ENCODE measurements around the gene KERA. TPM values are rescaled to one million over a fixed set of nuclear protein-coding genes. Genes with fewer than 3 reads are reported as not detected.

Gene KERA
- total RNA-seq, 1 experiment from 2014 or later: not detected

DNA sequence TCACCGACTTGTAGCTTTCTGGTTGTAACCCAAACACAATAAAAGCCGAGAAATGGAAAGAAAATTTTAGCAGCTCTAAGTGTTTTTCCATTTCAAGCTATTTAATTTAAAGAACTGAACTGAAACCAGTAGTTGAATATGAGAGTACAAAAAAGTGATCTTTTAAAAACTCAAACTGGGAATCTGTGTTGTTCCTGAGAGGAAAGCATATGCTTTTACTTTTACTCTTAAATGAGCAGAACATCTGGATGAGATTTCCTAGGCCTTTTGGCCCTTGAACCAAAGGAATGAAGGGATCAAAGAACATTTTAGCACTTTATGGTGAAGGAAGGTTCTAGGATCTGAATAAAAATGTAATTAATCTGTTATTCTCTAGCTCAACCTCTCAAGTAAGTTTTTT lies 1.3 kb downstream of the KERA start:
- no peak overlapping the region for H3K27ac ChIP-seq (ENCODE audit: insufficient read length, low read depth, low read length)
- Mint-ChIP-seq H3K9me3 (no peaks in the 10 kb centered on the region), H3K27me3 (ENCODE audit: low read depth) (no peaks in the 10 kb centered on the region), H3K4me3 (no peak overlapping the region), H3K27ac (no peak overlapping the region), H3K4me1 (no peaks in the 10 kb centered on the region), H3K36me3 (ENCODE audit: insufficient read depth in 1 of 3, low read depth in 3 of 3) (no peaks in the 10 kb centered on the region)
- H2BK120ac ChIP-seq (ENCODE audit: low read depth, low read length, poor library complexity, severe bottlenecking): no peak overlapping the region
- no peak overlapping the region for H4K91ac ChIP-seq (ENCODE audit: insufficient read length, low read depth, low read length)
- no peak overlapping the region for H3K4me2 ChIP-seq (ENCODE audit: insufficient read depth, insufficient read length, low read length)
- H3K56ac ChIP-seq (ENCODE audit: insufficient read length, low read depth, low read length): no peak overlapping the region
- H3K23ac ChIP-seq (ENCODE audit: insufficient read length, low read depth, low read length): no peak overlapping the region
- no peaks in the 10 kb centered on the region for H3K27me3 ChIP-seq (ENCODE audit: insufficient read depth, low read length)
- TF ChIP-seq, protein P1, sequence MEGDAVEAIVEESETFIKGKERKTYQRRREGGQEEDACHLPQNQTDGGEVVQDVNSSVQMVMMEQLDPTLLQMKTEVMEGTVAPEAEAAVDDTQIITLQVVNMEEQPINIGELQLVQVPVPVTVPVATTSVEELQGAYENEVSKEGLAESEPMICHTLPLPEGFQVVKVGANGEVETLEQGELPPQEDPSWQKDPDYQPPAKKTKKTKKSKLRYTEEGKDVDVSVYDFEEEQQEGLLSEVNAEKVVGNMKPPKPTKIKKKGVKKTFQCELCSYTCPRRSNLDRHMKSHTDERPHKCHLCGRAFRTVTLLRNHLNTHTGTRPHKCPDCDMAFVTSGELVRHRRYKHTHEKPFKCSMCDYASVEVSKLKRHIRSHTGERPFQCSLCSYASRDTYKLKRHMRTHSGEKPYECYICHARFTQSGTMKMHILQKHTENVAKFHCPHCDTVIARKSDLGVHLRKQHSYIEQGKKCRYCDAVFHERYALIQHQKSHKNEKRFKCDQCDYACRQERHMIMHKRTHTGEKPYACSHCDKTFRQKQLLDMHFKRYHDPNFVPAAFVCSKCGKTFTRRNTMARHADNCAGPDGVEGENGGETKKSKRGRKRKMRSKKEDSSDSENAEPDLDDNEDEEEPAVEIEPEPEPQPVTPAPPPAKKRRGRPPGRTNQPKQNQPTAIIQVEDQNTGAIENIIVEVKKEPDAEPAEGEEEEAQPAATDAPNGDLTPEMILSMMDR (conservative IDR thresholded peaks at IDR 0.05): no peak
- no peak overlapping the region for H3K9ac ChIP-seq (ENCODE audit: extremely low read depth, insufficient read length, low read length)
- H2BK20ac ChIP-seq (ENCODE audit: low read depth, low read length, poor library complexity, severe bottlenecking): no peak overlapping the region
- H3K18ac ChIP-seq (ENCODE audit: insufficient read length, low read depth, low read length): no peak overlapping the region
- no peaks in the 10 kb centered on the region for H3K79me1 ChIP-seq (ENCODE audit: insufficient read depth, low read depth, low read length, poor library complexity, severe bottlenecking)
- H3K23me2 ChIP-seq (ENCODE audit: insufficient read length, low read depth, low read length, poor library complexity, severe bottlenecking): no peaks in the 10 kb centered on the region
- no peak overlapping the region for H3K14ac ChIP-seq (ENCODE audit: insufficient read depth, low read length)
- no CpG with 5 or more reads among the region's 2 CpGs for WGBS (ENCODE audit: extremely low coverage, insufficient read length, low lambda C conversion rate)
- DNase-seq: no peak
- no peak overlapping the region for H3T11ph ChIP-seq (ENCODE audit: low read length)
- H2BK15ac ChIP-seq (ENCODE audit: low read depth, low read length): no peak overlapping the region
- H2BK12ac ChIP-seq (ENCODE audit: insufficient read length, low read depth, low read length): no peak overlapping the region
- no peaks in the 10 kb centered on the region for H4K20me1 ChIP-seq (ENCODE audit: control insufficient read depth, insufficient read depth, insufficient read length)
- H3K4me1 ChIP-seq (ENCODE audit: insufficient read depth, low read length): no peaks in the 10 kb centered on the region
- H3K79me2 ChIP-seq (ENCODE audit: insufficient read depth, low read length): no peaks in the 10 kb centered on the region
- no peak overlapping the region for H3K4ac ChIP-seq (ENCODE audit: low read depth, low read length)
- H4K5ac ChIP-seq (ENCODE audit: insufficient read length, low read depth, low read length): no peak overlapping the region
- no peak overlapping the region for H2AK5ac ChIP-seq (ENCODE audit: insufficient read length, low read length)
- no peak overlapping the region for H2BK5ac ChIP-seq (ENCODE audit: insufficient read length, low read length)
- no peaks in the 10 kb centered on the region for H3K9me3 ChIP-seq (ENCODE audit: control insufficient read depth, low read depth, low read length)
- H2AFZ ChIP-seq (ENCODE audit: low read length): no peak overlapping the region
- H4K8ac ChIP-seq (replicated peaks; ENCODE audit: insufficient read length, low read depth, low read length): no peak overlapping the region

Data from H9 (cell line).